NCI-H146 treated with DMSO at 0.1 percent for 48 hours (cell line): ENCODE measurements around the gene TNFRSF1A.

ENCODE experiments used
- DNase-seq: peaks from one replicate; lab custom pipeline; 2025; ENCODE audit not compliant: unreplicated experiment; lab: John Stamatoyannopoulos, UW

The TNFRSF1A gene

GRCh38 chr12:6337958-6338433 is 3.9 kb downstream of the TNFRSF1A start:
- DNase-seq = no peak

- no peak for DNase-seq
Observed at GRCh38 chr12:6336889-6337853, 4.7 kb downstream of the TNFRSF1A start.

GRCh38 chr12:6336079-6336888 is 5.6 kb downstream of the TNFRSF1A start:
- DNase-seq = no peak

GRCh38 chr12:6335451-6336078 is 6.3 kb downstream of the TNFRSF1A start:
- no peak for DNase-seq

- no peak for DNase-seq
Observed at GRCh38 chr12:6334940-6335450, 6.9 kb downstream of the TNFRSF1A start.

- DNase-seq = no peak
Observed at GRCh38 chr12:6334359-6334758, 7.5 kb downstream of the TNFRSF1A start.

GRCh38 chr12:6333566-6333965 is 8.3 kb downstream of the TNFRSF1A start:
- DNase-seq = no peak

- DNase-seq = no peak
Observed at GRCh38 chr12:6333029-6333428, 8.8 kb downstream of the TNFRSF1A start.

GRCh38 chr12:6332459-6332858 is 9.4 kb downstream of the TNFRSF1A start:
- no peak for DNase-seq

GRCh38 chr12:6330999-6331714 is 10.7 kb downstream of the TNFRSF1A start:
- DNase-seq = no peak

- DNase-seq = no peak
Observed at GRCh38 chr12:6330192-6330591, 11.7 kb downstream of the TNFRSF1A start.

GRCh38 chr12:6329703-6330064 is 12.2 kb downstream of the TNFRSF1A start:
- DNase-seq = no peak

GRCh38 chr12:6328945-6329702 is 12.8 kb downstream of the TNFRSF1A start:
- no peak for DNase-seq

- DNase-seq = no peak
Observed at GRCh38 chr12:6328045-6328779, 13.7 kb downstream of the TNFRSF1A start.

GRCh38 chr12:6327229-6328041 is 14.4 kb downstream of the TNFRSF1A start:
- DNase-seq = no peak

- no peak for DNase-seq
Observed at GRCh38 chr12:6326316-6327228, 15.3 kb downstream of the TNFRSF1A start.
